Ectodermal cell (in vitro differentiated cells): ENCODE results near the gene NEMF.
"Not testable (repeated sequence)": the region's sequence is repeated elsewhere in the genome, so short reads cannot be mapped to it uniquely, and the experiment has no call there.

Source experiments
- H3K27ac ChIP-seq: 2 replicates; pipeline ENCODE4 v1.7.0; 2013; ENCODE audit warnings: mild to moderate bottlenecking, low read depth, low read length; ENCODE audit not compliant: insufficient read depth, poor library complexity, severe bottlenecking
- H3K27me3 ChIP-seq: 2 replicates; pipeline ENCODE4 v1.7.0; 2013; ENCODE audit warnings: mild to moderate bottlenecking, low read length; ENCODE audit not compliant: insufficient read depth, control insufficient read depth, poor library complexity, severe bottlenecking
- H3K36me3 ChIP-seq: one replicate; pipeline ENCODE4 v1.7.0; 2013; ENCODE audit warnings: low read length; ENCODE audit not compliant: control insufficient read depth, insufficient read depth
- H3K4me1 ChIP-seq: one replicate; pipeline ENCODE4 v1.7.0; 2013; ENCODE audit warnings: low read length; ENCODE audit not compliant: control insufficient read depth, insufficient read depth
- H3K4me3 ChIP-seq: 2 replicates; pipeline ENCODE4 v1.7.0; 2013; ENCODE audit warnings: low read depth, low read length, control low read depth; ENCODE audit not compliant: insufficient read depth
- H3K9me3 ChIP-seq: 2 replicates; pipeline ENCODE4 v1.7.0; 2013; ENCODE audit warnings: mild to moderate bottlenecking, low read length, moderate library complexity; ENCODE audit not compliant: control insufficient read depth
- WGBS, 2 experiments: methylation state at CpG; one replicate each; pipeline ENCODE4 v1.1.7; 2013; ENCODE audit warnings: missing lambda C conversion rate in 2 of 2; 5-methylcytosine and 5-hydroxymethylcytosine counted together

The NEMF gene

DNA sequence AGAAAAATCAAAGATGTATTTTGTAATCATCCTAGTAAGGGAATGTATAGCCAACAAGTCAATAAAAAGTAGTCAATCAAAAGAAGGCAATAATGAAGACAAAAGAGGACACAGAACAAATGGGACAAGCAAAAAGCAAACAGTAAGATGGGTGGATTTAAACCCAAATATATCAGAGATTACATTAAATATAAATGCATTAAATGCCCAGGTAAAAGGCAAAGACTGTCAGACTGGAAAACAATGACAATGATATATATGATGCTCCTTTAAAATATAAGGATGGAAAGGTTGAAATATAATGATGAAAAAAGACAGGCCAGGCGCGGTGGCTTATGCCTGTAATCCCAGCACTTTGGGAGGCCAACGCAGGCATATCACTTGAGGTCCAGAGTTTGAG, 35.7 kb downstream of the NEMF start:
- Histone ChIP-seq H3K9me3 (no peaks in the 10 kb centered on the region), H3K36me3 (peaks cover 40% of the 10 kb centered on the region), H3K27ac (no peak overlapping the region), H3K27me3 (no peaks in the 10 kb centered on the region), H3K4me3 (no peak overlapping the region), H3K4me1 (no peaks in the 10 kb centered on the region)
- WGBS, 2 experiments = 91% methylated on average over 3 of the region's 3 CpGs

DNA sequence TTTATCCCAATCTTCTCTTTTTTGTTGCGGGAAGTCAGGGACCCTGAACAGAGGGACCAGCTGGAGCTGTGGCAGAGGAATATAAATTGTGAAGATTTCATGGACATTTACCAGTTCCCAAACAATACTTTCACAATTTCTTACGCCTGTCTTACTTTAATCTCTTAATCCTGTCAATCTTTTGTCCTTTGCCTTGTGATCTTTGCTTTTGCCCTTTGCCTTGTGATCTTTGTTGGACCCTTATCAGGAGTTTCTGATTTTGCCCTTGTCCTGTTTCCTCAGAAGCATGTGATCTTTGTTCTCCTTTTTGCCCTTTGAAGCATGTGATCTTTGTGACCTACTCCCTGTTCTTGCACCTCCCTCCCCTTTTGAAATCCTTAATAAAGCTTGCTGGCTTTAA, 36.5 kb downstream of the NEMF start:
- H3K4me3 ChIP-seq, H3K27ac ChIP-seq, H3K27me3 ChIP-seq, H3K4me1 ChIP-seq, H3K9me3 ChIP-seq: not testable (repeated sequence)
- 87 to 91% methylated on average over 1 to 2 of the region's 2 CpGs for WGBS, 2 experiments
- peaks cover 40% of the 10 kb centered on the region for H3K36me3 ChIP-seq

DNA sequence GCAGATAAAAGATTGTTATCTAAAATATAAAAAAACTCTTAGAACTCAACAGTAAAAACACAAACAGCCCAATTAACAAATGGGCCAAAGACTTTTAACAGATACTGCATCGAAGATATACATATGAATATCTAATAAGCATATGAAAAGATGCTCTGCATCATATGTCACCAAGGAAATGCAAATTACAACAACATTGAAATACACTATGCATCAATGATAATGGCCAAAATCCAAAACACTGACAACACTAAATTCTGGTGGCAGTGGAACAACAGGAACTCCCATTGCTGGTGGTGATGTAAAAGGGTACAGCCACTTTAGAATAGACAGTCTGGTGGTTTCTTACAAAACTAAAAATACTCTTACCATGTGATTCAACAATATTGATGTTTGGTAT, 43.8 kb downstream of the NEMF start:
- Histone ChIP-seq H3K27me3 (no peaks in the 10 kb centered on the region), H3K9me3 (no peaks in the 10 kb centered on the region), H3K36me3 (peaks cover 16% of the 10 kb centered on the region), H3K27ac (no peak overlapping the region), H3K4me1 (no peaks in the 10 kb centered on the region), H3K4me3 (no peak overlapping the region)
- WGBS, 2 experiments = no CpG with 5 or more reads among the region's 1 CpG

DNA sequence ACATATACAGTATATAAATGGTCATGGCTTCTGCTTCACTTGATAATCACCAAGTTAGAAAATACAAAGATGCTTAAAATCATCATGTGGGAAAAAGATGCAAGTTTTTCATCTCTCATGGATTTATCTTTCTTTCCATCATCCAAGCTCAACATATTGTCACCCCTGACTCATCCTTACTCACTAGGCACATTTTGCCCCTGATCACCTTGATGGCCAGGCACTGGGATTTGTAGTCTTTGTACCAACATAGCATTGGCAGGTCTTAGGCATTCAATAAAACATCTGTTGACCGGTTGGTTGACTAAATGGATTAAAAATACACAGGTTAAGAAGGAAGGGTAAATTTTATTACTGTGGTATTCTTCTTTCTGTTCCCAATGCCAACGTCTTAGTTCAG, 56.6 kb downstream of the NEMF start:
- Histone ChIP-seq H3K27me3 (no peaks in the 10 kb centered on the region), H3K36me3 (peaks cover 26% of the 10 kb centered on the region), H3K4me3 (no peak overlapping the region), H3K9me3 (no peaks in the 10 kb centered on the region), H3K27ac (no peak overlapping the region), H3K4me1 (no peaks in the 10 kb centered on the region)
- WGBS, 2 experiments = 90 to 100% methylated on average over 1 to 2 of the region's 2 CpGs

DNA sequence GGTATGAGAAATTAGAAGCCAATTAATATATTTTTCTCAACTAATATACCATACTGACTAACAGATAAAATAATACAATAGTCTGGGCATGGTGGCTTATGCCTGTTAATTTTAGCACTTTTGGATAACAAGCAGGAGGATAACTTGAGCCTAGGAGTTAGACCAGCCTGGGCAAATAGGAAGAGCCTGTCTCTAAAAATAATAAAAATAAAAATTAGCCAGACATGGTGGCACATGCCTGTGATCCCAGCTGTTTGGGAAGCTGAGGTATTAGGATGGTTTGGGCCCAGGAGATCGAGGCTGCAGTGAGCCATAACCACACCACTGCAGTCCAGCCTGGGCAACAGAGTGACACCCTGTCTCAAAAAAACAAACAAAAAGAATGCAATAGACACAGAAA, 60.0 kb downstream of the NEMF start:
- no peaks in the 10 kb centered on the region for H3K9me3 ChIP-seq
- WGBS, 2 experiments = 0 to 3% methylated on average over 1 of the region's 1 CpG
- H3K4me1 ChIP-seq = no peaks in the 10 kb centered on the region
- no peak overlapping the region for H3K27ac ChIP-seq
- peaks cover 29% of the 10 kb centered on the region for H3K36me3 ChIP-seq
- no peak overlapping the region for H3K4me3 ChIP-seq
- H3K27me3 ChIP-seq = no peaks in the 10 kb centered on the region

DNA sequence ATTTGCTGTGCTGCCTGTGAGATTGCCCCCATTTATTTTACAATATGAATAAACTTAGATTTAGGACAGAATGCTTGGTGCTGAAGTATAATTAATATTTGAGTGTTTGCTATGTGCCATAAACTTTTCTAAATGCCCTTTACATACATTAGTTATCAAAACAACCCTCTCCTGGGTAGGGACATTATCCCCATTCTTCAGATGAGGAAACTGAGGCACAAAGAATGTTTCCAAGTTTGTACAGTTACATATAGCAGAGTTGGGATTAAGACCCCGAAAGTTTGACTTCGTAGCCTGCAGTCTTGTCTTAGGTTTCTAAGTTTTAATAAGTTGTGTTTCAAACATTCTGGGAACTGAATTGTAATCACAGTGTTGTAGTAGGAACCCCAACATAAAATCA, 66.3 kb downstream of the NEMF start:
- no peaks in the 10 kb centered on the region for H3K4me1 ChIP-seq
- no peaks in the 10 kb centered on the region for H3K9me3 ChIP-seq
- H3K27ac ChIP-seq = no peak overlapping the region
- H3K4me3 ChIP-seq = no peak overlapping the region
- peaks cover 58% of the 10 kb centered on the region for H3K36me3 ChIP-seq
- WGBS, 2 experiments = 94 to 100% methylated on average over 2 of the region's 2 CpGs
- no peaks in the 10 kb centered on the region for H3K27me3 ChIP-seq

DNA sequence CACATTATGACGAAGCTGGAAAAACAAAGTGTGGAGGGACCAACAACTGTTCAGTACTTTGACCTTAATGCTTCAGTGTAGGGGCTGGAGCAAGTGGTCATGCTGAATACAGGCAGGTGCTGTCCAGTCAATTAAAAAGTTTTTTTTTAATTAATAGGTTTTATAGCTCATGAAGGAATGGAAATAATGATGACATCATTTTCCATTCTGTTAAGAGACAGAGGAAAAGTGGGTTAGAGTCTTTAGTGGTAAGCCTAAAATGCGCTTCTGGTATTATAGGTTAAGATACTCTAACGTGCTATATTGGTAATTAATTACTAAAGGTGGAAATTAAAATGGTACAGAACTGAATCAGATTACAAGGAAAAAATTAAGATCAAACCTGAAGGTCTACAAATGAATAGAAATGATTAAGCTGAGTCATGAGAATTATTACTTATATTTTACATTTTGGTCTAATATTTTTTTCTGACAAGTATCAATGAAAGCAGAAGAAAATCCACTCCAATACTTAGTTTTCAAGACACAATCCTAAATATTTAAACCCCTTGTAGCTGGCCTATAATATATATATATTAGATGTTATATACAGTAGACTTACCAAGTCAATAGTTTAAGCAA, 69.1 kb downstream of the NEMF start:
- Histone ChIP-seq H3K9me3 (no peaks in the 10 kb centered on the region), H3K4me1 (no peaks in the 10 kb centered on the region), H3K36me3 (peaks cover 66% of the 10 kb centered on the region), H3K4me3 (no peak overlapping the region), H3K27me3 (no peaks in the 10 kb centered on the region), H3K27ac (no peak overlapping the region)
- 95 to 97% methylated on average over 3 of the region's 3 CpGs for WGBS, 2 experiments

DNA sequence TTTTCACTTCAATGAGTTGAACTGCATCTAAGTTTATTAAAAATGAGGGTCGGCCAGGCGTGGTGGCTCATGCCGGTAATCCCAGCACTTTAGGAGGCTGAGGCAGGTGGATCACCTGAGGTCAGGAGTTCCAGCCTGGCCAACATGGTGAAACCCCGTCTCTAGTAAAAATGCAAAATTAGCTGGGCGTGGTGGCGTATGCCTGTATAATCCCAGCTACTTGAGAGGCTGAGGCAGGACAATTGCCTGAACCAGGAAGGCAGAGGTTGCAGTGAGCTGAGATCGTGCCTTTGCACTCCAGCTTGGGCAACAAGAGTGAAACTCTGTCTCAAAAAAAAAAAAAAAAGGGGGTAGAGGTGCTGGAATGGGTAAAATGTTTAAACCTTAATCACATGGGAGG, 71.5 kb downstream of the NEMF start:
- H3K4me1 ChIP-seq, H3K4me3 ChIP-seq, H3K27ac ChIP-seq, H3K9me3 ChIP-seq, H3K27me3 ChIP-seq: not testable (repeated sequence)
- 93 to 96% methylated on average over 7 of the region's 7 CpGs for WGBS, 2 experiments
- peaks cover 52% of the 10 kb centered on the region for H3K36me3 ChIP-seq

DNA sequence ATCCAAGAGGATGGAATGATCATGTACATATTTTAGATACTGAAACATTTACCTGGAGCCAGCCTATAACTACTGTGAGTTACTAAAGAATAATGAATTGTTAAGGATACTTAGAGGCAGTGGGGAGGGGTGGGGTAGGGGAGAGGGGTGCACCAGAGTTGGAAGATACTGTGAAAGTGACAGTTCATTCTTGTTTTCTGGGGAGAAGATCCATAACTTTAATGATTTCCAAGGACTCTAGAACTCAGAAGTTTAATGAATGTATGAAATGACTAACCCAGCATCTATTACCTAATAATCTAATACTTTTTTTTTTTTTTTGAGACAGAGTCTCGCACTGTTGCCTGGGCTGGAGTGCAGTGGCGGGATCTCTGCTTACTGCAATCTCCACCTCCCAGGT, 74.2 kb downstream of the NEMF start:
- Histone ChIP-seq H3K36me3 (peaks cover 44% of the 10 kb centered on the region), H3K4me1 (no peaks in the 10 kb centered on the region), H3K27ac (no peak overlapping the region), H3K27me3 (no peaks in the 10 kb centered on the region), H3K9me3 (no peaks in the 10 kb centered on the region), H3K4me3 (no peak overlapping the region)
- 92 to 94% methylated on average over 2 of the region's 2 CpGs for WGBS, 2 experiments

DNA sequence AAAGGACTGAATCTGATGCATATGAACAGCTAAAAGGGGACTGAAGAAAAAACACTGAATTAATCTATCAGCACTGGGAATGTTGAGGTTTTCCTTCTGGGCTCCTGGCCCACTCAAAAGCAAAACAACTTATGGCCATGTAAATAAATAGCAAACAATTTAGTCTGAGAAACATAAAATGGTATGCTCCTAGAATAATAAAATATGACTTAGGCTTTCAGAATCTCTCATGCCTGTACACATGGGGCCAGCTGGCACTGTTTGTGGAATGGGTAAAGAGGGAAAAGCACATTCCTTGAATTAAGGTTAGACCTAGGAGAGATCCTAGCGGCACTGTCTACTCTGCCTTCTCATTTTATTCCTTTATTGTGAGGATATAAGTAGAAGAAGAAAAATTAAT, 78.5 kb downstream of the NEMF start:
- H3K9me3 ChIP-seq = no peaks in the 10 kb centered on the region
- H3K4me3 ChIP-seq = no peak overlapping the region
- no peaks in the 10 kb centered on the region for H3K27me3 ChIP-seq
- H3K4me1 ChIP-seq = no peaks in the 10 kb centered on the region
- H3K27ac ChIP-seq = no peak overlapping the region
- peaks cover 19% of the 10 kb centered on the region for H3K36me3 ChIP-seq
- WGBS, 2 experiments = 75% methylated on average over 1 of the region's 1 CpG; no CpG with 5 or more reads in 1 of the 2 experiments

DNA sequence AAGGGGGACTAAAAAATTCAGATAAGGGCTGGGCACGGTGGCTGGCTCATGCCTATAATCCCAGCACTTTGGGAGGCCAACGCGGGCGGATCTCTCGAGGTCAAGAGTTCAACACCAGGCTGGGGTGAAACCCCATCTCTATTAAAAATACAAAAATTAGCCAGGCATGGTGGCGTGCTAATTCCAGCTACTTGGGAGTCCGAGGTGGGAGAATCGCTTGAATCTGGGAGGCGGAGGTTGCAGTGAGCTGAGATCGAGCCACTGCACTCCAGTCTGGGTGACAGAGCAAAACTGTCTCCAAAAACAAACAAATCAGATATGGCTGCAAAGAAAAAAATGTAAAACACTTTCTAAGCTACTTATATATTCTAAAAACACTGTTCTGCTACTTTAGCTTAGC, 80.9 kb downstream of the NEMF start:
- H3K36me3 ChIP-seq, H3K4me1 ChIP-seq, H3K4me3 ChIP-seq, H3K9me3 ChIP-seq, H3K27me3 ChIP-seq, H3K27ac ChIP-seq: not testable (repeated sequence)
- WGBS, 2 experiments = 93 to 97% methylated on average over 10 of the region's 10 CpGs
